Liver (tissue), 3 donors: ENCODE data around the gene RET.

Experiments
- CTCF ChIP-seq: fragments of 150-350 bp; IDR thresholded peaks from 2 replicates; pipeline ENCODE4 v1.5.1; 2017; ENCODE audit warnings: improper control_type of control experiment, low read depth, low read length; ENCODE audit not compliant: missing input control
- GABPA ChIP-seq, 2 donors: IDR thresholded peaks in 1 of 2; conservative IDR thresholded peaks in 1 of 2; 2 replicates each; pipeline ENCODE4 v1.6.1; 2016; ENCODE audit warnings: antibody characterized with exemption in 2 of 2, mild to moderate bottlenecking in 1 of 2, moderate library complexity in 1 of 2
- HNF4G ChIP-seq: IDR thresholded peaks from 2 replicates; pipeline ENCODE4 v1.6.1; 2016; ENCODE audit warnings: antibody characterized with exemption
- REST ChIP-seq: IDR thresholded peaks from 2 replicates; pipeline ENCODE4 v1.6.1; 2016; ENCODE audit warnings: antibody characterized with exemption, mild to moderate bottlenecking
- TAF1 ChIP-seq: conservative IDR thresholded peaks from 2 replicates; pipeline ENCODE4 v1.6.1; 2016; ENCODE audit warnings: antibody characterized with exemption, mild to moderate bottlenecking
- YY1 ChIP-seq: IDR thresholded peaks from 2 replicates; pipeline ENCODE4 v1.6.1; 2016; ENCODE audit warnings: antibody characterized with exemption, mild to moderate bottlenecking
- donor health status: healthy.
- donor health status: healthy.

- TF ChIP-seq YY1 (no peak), CTCF (no peak), TAF1 (no peak), GABPA (IDR thresholded peaks at IDR 0.05 in 1 of 2, conservative IDR thresholded peaks at IDR 0.05 in 1 of 2) (no peak), REST (no peak), HNF4G (no peak)
Observed at GRCh38 chr10:43047288-43047970, 29.4 kb upstream of the RET start.
